ENCODE data around the gene SPPL2B.

- TF ChIP-seq, protein P1, sequence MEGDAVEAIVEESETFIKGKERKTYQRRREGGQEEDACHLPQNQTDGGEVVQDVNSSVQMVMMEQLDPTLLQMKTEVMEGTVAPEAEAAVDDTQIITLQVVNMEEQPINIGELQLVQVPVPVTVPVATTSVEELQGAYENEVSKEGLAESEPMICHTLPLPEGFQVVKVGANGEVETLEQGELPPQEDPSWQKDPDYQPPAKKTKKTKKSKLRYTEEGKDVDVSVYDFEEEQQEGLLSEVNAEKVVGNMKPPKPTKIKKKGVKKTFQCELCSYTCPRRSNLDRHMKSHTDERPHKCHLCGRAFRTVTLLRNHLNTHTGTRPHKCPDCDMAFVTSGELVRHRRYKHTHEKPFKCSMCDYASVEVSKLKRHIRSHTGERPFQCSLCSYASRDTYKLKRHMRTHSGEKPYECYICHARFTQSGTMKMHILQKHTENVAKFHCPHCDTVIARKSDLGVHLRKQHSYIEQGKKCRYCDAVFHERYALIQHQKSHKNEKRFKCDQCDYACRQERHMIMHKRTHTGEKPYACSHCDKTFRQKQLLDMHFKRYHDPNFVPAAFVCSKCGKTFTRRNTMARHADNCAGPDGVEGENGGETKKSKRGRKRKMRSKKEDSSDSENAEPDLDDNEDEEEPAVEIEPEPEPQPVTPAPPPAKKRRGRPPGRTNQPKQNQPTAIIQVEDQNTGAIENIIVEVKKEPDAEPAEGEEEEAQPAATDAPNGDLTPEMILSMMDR (conservative IDR thresholded peaks at IDR 0.05; ENCODE audit: low read length) = no peak
- TF ChIP-seq EZH2phosphoT487 (IDR thresholded peaks at IDR 0.05; ENCODE audit: borderline replicate concordance) = no peak
Observed at GRCh38 chr19:2353159-2353886, 24.8 kb downstream of the SPPL2B start.
